HPDE6-E6E7 (cell line): ENCODE measurements around the gene NR1H2.
"Not testable (repeated sequence)": the region's sequence is repeated elsewhere in the genome, so short reads cannot be mapped to it uniquely, and the experiment has no call there.

Source experiments
- DNase-seq: peaks from one replicate; pipeline ENCODE4 v3.0.0; 2011; ENCODE audit warnings: missing footprints; ENCODE audit errors: extremely low spot score

Gene NR1H2

GRCh38 chr19:50378169-50378862, 2.1 kb downstream of the NR1H2 start:
- no peak for DNase-seq

DNA sequence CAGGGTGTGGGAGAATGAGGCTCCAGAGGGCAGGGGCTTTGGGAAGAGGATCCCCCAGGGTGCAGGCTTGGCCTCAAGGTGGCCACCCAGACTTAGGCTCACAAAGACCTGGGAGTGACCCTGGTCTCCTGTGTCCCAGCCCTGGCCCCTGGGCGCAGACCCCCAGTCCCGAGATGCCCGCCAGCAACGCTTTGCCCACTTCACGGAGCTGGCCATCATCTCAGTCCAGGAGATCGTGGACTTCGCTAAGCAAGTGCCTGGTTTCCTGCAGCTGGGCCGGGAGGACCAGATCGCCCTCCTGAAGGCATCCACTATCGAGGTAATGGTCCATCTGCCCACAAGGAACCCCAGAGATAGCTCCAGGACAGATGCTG, 2.6 kb downstream of the NR1H2 start:
- DNase-seq = no peak

DNA sequence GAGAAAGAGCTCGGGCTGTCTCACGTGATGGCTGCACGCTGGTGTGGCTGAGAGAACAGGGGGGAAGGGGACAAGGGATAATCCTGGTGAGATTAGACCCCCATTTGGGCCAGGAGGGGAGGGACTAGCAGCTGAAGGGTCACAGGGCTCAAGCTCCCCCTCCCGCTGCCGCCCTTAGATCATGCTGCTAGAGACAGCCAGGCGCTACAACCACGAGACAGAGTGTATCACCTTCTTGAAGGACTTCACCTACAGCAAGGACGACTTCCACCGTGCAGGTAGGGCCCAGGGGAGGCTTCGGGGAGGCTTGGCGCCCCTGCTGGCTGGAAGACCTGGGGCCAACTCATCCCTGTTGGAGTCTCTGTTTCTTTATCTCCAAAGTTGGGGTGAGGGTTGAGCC, 3.3 kb downstream of the NR1H2 start:
- DNase-seq = no peak

GRCh38 chr19:50380137-50380536, 3.9 kb downstream of the NR1H2 start:
- no peak for DNase-seq

DNA sequence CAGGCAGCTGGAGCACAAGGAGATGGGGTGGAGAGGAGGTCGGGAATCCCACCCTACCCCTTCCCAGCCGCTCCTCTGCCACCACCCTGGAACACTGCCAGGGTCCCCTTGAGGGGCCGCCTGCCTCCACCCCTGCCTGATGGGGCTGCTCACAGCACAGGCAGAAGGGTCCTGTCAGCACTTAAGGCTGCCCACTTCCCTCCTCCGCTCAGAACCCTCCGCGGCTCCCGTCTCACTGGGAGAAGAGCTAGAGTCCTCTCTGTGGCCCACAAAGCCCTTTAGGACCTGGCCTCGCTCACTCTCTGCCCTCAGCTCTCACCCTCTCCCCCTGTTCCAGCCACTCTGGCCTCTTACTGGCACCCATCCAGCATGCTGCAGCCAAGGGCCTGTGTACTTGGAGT, 4.5 kb downstream of the NR1H2 start:
- no peak for DNase-seq

- no peak for DNase-seq
Measured at GRCh38 chr19:50381881-50382729, 5.8 kb downstream of the NR1H2 start.

DNA sequence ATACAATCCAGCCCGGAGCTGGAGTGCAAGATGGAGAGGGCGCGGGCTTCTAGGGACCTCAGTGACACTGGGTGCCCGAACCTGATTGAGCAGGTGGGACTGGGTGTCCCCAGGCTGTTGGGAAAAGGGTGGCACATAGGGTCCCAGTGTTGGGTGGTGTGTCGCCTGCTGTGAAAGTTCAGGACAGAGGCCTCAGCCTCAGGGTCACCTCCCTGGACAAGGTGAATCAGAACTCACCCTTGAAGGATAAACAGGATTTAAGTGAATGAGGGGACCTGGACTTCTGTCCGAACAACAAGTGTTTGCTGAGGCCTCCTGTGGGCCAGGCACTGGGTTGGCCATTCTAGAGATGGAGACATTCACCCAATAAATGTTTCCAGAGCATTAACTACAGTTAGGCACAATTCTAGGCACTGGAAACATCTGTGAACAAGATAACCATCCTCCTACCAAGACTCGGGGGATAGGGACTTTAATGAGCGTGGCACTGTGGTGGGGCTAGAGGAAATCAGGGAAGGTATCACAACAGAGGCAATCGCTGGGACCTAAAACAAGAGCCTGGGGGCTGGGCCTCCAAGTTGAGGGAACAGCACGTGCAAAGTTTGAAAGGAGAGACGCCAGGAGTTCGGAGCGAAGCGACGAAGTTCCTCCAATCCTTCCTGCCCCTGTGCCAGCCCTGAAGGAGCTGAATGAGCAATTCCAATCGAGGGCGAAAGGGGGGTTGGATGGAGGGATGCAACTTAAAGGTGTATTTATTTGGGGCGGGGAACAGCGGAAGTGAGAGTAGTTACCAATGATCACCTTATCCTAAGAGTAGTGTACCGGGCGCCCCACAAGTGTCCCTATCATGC, 7.0 kb downstream of the NR1H2 start:
- DNase-seq = no peak

DNA sequence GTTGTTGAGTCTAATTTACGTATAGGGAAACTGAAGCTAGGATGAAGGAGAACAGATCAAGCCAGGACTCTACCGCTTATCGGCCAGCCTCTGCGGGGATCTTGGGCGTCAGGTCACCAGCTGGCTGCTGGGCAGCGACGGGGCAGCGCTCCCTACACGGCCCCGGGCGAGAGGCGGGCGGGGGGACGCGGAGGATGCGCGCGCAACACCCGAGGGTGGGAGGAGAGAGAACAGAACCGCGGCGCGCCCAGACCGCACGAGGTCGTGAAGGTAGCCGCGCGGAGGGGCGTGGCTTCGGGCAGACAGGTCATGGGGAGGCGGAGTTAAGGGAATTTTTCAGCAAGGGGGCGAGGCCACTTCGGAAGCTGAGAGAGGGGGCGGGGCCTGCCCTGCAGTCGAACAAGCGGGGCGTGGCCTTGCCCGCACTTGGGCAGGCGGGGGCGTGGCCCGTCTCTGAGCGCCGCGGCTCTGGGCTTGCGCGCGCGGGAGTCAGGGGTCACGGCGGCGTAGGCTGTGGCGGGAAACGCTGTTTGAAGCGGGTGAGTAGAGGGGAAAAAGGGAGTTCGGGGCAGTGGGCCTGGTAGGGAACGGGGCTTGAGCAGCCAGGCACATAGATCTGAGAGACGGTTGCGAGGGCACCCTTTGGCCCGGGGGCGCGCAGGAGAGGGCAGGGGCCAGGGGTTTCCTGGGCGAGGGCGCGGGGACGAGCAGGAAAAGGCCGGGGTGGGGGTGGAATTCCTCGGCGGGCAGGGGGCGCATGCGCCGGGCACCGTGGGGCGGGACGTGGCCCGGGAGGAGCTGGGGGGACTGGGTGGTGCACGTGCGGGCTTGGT, 7.8 kb downstream of the NR1H2 start, which contains the start of gene POLD1:
Gene POLD1 (plus strand): TSS at position 496 of the 833 bp plus-strand sequence. CDS start 14,505 bp downstream, outside the sequence.
- DNase-seq = peak; percentile 94

- DNase-seq = no peak
Measured at GRCh38 chr19:50384685-50385535, 8.7 kb downstream of the NR1H2 start.

DNA sequence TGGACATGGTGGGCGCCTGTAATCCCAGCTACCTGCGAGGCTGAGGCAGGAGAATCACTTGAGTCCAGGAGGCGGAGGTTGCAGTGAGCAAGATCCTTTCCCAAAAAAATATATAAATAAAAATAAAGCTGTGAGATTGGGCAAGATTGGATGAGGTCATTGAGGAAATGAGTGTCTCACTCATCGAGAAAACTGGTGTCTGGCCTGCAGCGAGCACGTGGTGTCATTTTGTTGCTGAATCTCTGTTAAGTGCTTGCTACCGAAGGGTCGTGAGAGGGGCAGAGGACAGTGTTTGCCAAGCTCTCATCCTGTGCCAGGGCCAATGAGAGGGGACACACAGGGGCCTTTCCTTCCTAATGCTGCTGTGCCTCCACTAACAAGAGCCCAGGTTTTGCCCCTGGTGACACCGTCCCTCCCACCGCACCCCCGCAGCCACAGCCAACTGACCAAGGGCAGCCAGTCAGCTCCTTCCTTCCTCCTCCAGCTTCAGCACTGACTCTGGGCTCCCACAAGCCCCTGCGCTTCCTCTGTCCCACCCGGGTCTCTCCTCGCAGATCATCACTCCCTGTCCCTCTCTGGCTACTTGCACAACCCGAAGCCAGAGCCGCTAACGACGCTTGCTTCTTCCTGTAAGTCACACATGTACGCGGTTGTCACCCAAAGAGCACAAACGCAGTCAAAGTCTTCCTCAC, 11.1 kb downstream of the NR1H2 start:
- DNase-seq = no peak

DNA sequence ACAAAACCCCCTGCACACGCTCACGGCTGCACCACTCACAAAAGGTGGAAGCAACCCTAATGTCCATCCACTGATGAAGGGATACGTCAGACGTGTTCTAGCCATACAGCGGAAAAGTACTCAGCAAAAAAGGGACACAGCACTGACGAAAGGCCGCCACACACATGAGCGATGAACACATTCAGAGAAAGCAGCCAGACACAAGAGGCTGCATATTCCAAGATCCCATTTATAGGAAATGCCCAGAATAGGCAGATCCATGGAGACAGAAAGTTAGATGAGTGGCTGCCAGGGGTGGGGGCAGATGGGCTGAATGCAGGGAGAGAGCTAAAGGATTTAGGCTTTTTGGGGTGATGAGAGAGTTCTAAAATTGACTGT, 11.6 kb downstream of the NR1H2 start:
- DNase-seq = no peak

DNA sequence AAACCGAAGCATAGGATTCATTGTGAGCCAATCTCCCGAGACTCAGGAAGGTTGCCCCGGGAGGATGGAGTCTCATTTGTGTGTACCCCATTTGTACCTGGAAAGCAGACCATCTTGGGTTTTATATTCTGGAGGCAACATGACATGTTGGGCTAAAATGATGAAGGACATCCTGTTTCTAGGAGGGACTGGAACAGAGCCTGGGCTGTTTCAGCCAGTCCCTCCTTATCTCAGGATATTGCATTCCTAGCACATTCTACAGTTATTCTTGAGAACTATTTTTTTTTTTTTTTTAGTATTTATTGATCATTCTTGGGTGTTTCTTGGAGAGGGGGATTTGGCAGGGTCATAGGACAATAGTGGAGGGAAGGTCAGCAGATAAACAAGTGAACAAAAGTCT, 14.0 kb downstream of the NR1H2 start:
- not testable (repeated sequence) for DNase-seq

DNA sequence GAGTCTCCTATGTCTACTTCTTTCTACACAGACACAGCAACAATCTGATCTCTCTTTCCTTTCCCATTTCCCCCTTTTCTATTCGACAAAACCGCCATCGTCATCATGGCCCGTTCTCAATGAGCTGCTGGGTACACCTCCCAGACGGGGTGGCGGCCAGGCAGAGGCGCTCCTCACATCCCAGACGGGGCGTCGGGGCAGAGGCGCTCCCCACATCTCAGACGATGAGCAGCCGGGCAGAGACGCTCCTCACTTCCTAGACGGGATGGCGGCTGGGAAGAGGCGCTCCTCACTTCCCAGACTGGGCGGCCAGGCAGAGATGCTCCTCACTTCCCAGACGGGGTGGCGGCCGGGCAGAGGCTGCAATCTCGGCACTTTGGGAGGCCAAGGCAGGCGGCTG, 14.7 kb downstream of the NR1H2 start:
- DNase-seq = not testable (repeated sequence)

DNA sequence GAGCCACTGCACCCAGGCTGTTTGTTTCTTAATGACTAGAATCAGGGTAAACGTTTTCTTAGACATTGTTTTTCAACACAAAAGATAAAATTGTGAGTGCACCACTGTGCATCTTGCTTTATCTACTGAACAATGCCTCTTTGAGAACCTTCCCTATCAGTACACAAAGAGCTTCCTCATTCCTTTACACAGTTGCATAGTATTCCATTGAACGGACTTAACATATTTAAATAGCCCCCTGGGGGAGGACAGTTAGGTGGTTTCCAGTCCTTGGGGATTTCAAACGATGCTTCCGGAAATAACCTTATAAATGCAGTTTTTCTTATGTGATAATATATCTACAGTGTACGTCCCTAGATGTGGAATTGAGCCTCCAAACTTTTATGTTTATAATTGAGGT, 16.5 kb downstream of the NR1H2 start:
- DNase-seq = no peak

GRCh38 chr19:50393589-50393988, 17.3 kb downstream of the NR1H2 start:
- DNase-seq = no peak

- DNase-seq = no peak
Measured at GRCh38 chr19:50394017-50394416, 17.8 kb downstream of the NR1H2 start.

- DNase-seq = no peak
Measured at GRCh38 chr19:50398675-50399367, 22.6 kb downstream of the NR1H2 start.

DNA sequence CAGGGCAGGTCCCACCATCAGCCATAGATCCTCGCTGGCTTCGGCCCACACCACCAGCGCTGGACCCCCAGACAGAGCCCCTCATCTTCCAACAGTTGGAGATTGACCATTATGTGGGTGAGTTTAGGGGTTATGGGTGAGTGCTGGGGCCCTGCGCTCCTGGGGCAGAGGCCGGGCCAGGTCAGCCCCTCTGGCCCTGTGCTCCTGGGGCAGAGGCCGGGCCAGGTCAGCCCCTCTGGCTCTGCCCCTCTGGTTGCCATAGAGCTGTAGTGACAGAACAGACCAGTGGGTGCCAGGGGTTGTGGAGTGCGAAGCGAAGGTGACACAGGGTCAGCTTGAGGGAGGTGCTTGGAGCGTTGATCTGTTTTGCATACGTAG, 23.1 kb downstream of the NR1H2 start:
- no peak for DNase-seq
